H9 (cell line): ENCODE data around the gene PLB1. TPM values are rescaled to one million over a fixed set of nuclear protein-coding genes. Genes with fewer than 3 reads are reported as not detected.

Source experiments
- DNase-seq: peaks from one replicate; pipeline ENCODE4 v3.0.0-alpha.2; 2017
- H2AFZ ChIP-seq: one replicate; pipeline ENCODE4 v1.6.1; 2013; ENCODE audit warnings: mild to moderate bottlenecking, low read length, control low read depth, moderate library complexity
- H2AK5ac ChIP-seq: 2 replicates; pipeline ENCODE4 v1.6.1; 2013; ENCODE audit warnings: low read length, control low read depth, mixed read lengths; ENCODE audit not compliant: insufficient read length
- H2BK120ac ChIP-seq: one replicate; pipeline ENCODE4 v1.6.1; 2013; ENCODE audit warnings: low read depth, mild to moderate bottlenecking, low read length, control low read depth, inconsistent platforms; ENCODE audit not compliant: poor library complexity, severe bottlenecking
- H2BK12ac ChIP-seq: 2 replicates; pipeline ENCODE4 v1.6.1; 2013; ENCODE audit warnings: low read length, control low read depth, mixed read lengths, low read depth; ENCODE audit not compliant: insufficient read length
- H2BK15ac ChIP-seq: 2 replicates; pipeline ENCODE4 v1.6.1; 2013; ENCODE audit warnings: low read depth, low read length, control low read depth
- H2BK20ac ChIP-seq: one replicate; pipeline ENCODE4 v1.6.1; 2013; ENCODE audit warnings: low read depth, mild to moderate bottlenecking, low read length, control low read depth, inconsistent platforms; ENCODE audit not compliant: poor library complexity, severe bottlenecking
- H2BK5ac ChIP-seq: 2 replicates; pipeline ENCODE4 v1.6.1; 2013; ENCODE audit warnings: low read length, control low read depth, mixed read lengths; ENCODE audit not compliant: insufficient read length
- H3K14ac ChIP-seq: 2 replicates; pipeline ENCODE4 v1.6.1; 2013; ENCODE audit warnings: low read length, control low read depth; ENCODE audit not compliant: insufficient read depth
- H3K18ac ChIP-seq: 2 replicates; pipeline ENCODE4 v1.6.1; 2013; ENCODE audit warnings: low read depth, mild to moderate bottlenecking, mixed read lengths, low read length, control low read depth; ENCODE audit not compliant: insufficient read length
- H3K23ac ChIP-seq: 2 replicates; pipeline ENCODE4 v1.6.1; 2013; ENCODE audit warnings: low read length, control low read depth, mixed read lengths, low read depth; ENCODE audit not compliant: insufficient read length
- H3K23me2 ChIP-seq: 2 replicates; pipeline ENCODE4 v1.6.1; 2013; ENCODE audit warnings: low read depth, mild to moderate bottlenecking, mixed read lengths, low read length, control low read depth; ENCODE audit not compliant: insufficient read length, poor library complexity, severe bottlenecking
- H3K27ac ChIP-seq: 2 replicates; pipeline ENCODE4 v1.5.1; 2013; ENCODE audit warnings: low read length, control low read depth, mixed read lengths, low read depth; ENCODE audit not compliant: insufficient read length
- H3K27me3 ChIP-seq: 2 replicates; pipeline ENCODE4 v1.6.1; 2013; ENCODE audit warnings: low read length, control low read depth, inconsistent platforms; ENCODE audit not compliant: insufficient read depth
- H3K4ac ChIP-seq: 2 replicates; pipeline ENCODE4 v1.6.1; 2013; ENCODE audit warnings: low read depth, mild to moderate bottlenecking, control low read depth, inconsistent platforms, low read length, moderate library complexity
- H3K4me1 ChIP-seq: 2 replicates; pipeline ENCODE4 v1.6.1; 2013; ENCODE audit warnings: low read length, control low read depth, inconsistent platforms; ENCODE audit not compliant: insufficient read depth
- H3K4me2 ChIP-seq: 2 replicates; pipeline ENCODE4 v1.6.1; 2013; ENCODE audit warnings: low read length, control low read depth, mixed read lengths; ENCODE audit not compliant: insufficient read length, insufficient read depth
- H3K56ac ChIP-seq: 2 replicates; pipeline ENCODE4 v1.6.1; 2013; ENCODE audit warnings: low read depth, mild to moderate bottlenecking, mixed read lengths, low read length, control low read depth; ENCODE audit not compliant: insufficient read length
- H3K79me1 ChIP-seq: 2 replicates; pipeline ENCODE4 v1.6.1; 2013; ENCODE audit warnings: low read depth, mild to moderate bottlenecking, moderate library complexity, low read length, control low read depth, inconsistent platforms; ENCODE audit not compliant: insufficient read depth, poor library complexity, severe bottlenecking
- H3K79me2 ChIP-seq: 2 replicates; pipeline ENCODE4 v1.6.1; 2013; ENCODE audit warnings: low read length, control low read depth, inconsistent platforms; ENCODE audit not compliant: insufficient read depth
- H3K9ac ChIP-seq: 2 replicates; pipeline ENCODE4 v1.6.1; 2013; ENCODE audit warnings: low read length, control low read depth, mixed read lengths; ENCODE audit not compliant: insufficient read length; ENCODE audit errors: extremely low read depth
- H3K9me3 ChIP-seq: one replicate; pipeline ENCODE4 v1.6.1; 2013; ENCODE audit warnings: low read depth, low read length, inconsistent platforms; ENCODE audit not compliant: control insufficient read depth
- H3T11ph ChIP-seq: one replicate; pipeline ENCODE4 v1.6.1; 2013; ENCODE audit warnings: mild to moderate bottlenecking, low read length, control low read depth, inconsistent platforms
- H4K20me1 ChIP-seq: one replicate; pipeline ENCODE4 v1.6.1; 2013; ENCODE audit not compliant: control insufficient read depth, insufficient read length, insufficient read depth
- H4K5ac ChIP-seq: 2 replicates; pipeline ENCODE4 v1.6.1; 2013; ENCODE audit warnings: low read depth, mild to moderate bottlenecking, mixed read lengths, low read length, control low read depth; ENCODE audit not compliant: insufficient read length
- H4K8ac ChIP-seq: replicated peaks from 2 replicates; pipeline ENCODE4 v1.6.1; 2013; ENCODE audit warnings: low read length, control low read depth, mixed read lengths, low read depth; ENCODE audit not compliant: insufficient read length
- H4K91ac ChIP-seq: 2 replicates; pipeline ENCODE4 v1.6.1; 2013; ENCODE audit warnings: low read depth, mild to moderate bottlenecking, moderate library complexity, mixed read lengths, low read length, control low read depth; ENCODE audit not compliant: insufficient read length
- H3K27ac Mint-ChIP-seq, 3 experiments: 2 replicates in 2 of 3; 3 replicates in 1 of 3; pipeline ENCODE4 v1.8.0; 2020 to 2021; ENCODE audit warnings: mixed read lengths in 3 of 3, mild to moderate bottlenecking in 1 of 3, moderate library complexity in 1 of 3
- H3K27me3 Mint-ChIP-seq: 2 replicates; pipeline ENCODE4 v1.8.0; 2021; ENCODE audit warnings: low read depth, mild to moderate bottlenecking, moderate library complexity, mixed read lengths
- H3K36me3 Mint-ChIP-seq, 3 experiments: 2 replicates in 2 of 3; 3 replicates in 1 of 3; pipeline ENCODE4 v1.8.0; 2020 to 2021; ENCODE audit warnings: low read depth in 3 of 3, mixed read lengths in 3 of 3; ENCODE audit not compliant: insufficient read depth in 1 of 3
- H3K4me1 Mint-ChIP-seq, 2 experiments: 2 replicates each; pipeline ENCODE4 v1.8.0; 2020; ENCODE audit warnings: mixed read lengths in 2 of 2
- H3K4me3 Mint-ChIP-seq, 2 experiments: 2 replicates in 1 of 2; 3 replicates in 1 of 2; pipeline ENCODE4 v1.8.0; 2020 to 2021; ENCODE audit warnings: mild to moderate bottlenecking in 2 of 2, mixed read lengths in 2 of 2, moderate library complexity in 1 of 2
- H3K9me3 Mint-ChIP-seq, 2 experiments: 2 replicates in 1 of 2; 3 replicates in 1 of 2; pipeline ENCODE4 v1.8.0; 2020; ENCODE audit warnings: mild to moderate bottlenecking in 2 of 2, mixed read lengths in 2 of 2, moderate library complexity in 1 of 2
- CTCF ChIP-seq: fragments of 200-600 bp; sonication (generic); conservative IDR thresholded peaks from 3 replicates; pipeline ENCODE4 v1.8.0; 2021; ENCODE audit warnings: antibody characterized with exemption, mild to moderate bottlenecking
- WGBS: extraction: QIAGEN DNeasy Blood & Tissue Kit; methylation state at CpG from one replicate; pipeline ENCODE4 v1.1.7; 2013; ENCODE audit warnings: missing lambda C conversion rate, low lambda C conversion rate, mixed read lengths; ENCODE audit not compliant: insufficient read length; ENCODE audit errors: extremely low coverage; 5-methylcytosine and 5-hydroxymethylcytosine counted together
- total RNA-seq: library from RNA; stranded (reverse); gene quantifications from 2 replicates; pipeline ENCODE4 v1.2.1, GENCODE V29; 2021

Gene PLB1
- total RNA-seq, 1 experiment from 2014 or later: not detected

- Histone ChIP-seq H3K9me3 (no peaks in the 10 kb centered on the region), H2BK12ac (no peak overlapping the region), H3K9ac (no peak overlapping the region), H3K4ac (no peak overlapping the region), H3K23ac (no peak overlapping the region), H2BK15ac (no peak overlapping the region), H3K4me2 (no peak overlapping the region), H3K56ac (no peak overlapping the region), H4K91ac (no peak overlapping the region), H4K20me1 (no peaks in the 10 kb centered on the region), H2AK5ac (no peak overlapping the region), H3K79me1 (no peaks in the 10 kb centered on the region), H2AFZ (no peak overlapping the region), H4K5ac (no peak overlapping the region), H3T11ph (no peak overlapping the region), H3K79me2 (no peaks in the 10 kb centered on the region), H3K18ac (no peak overlapping the region), H2BK20ac (no peak overlapping the region), H3K27ac (no peak overlapping the region), H3K4me1 (no peaks in the 10 kb centered on the region), H2BK120ac (no peak overlapping the region), H3K23me2 (no peaks in the 10 kb centered on the region), H2BK5ac (no peak overlapping the region), H3K14ac (no peak overlapping the region), H4K8ac (no peak overlapping the region), H3K27me3 (no peaks in the 10 kb centered on the region)
- Mint-ChIP-seq H3K9me3 (no peaks in the 10 kb centered on the region), H3K4me1 (peaks cover 18 to 29% of the 10 kb centered on the region in 2 experiments), H3K27me3 (no peaks in the 10 kb centered on the region), H3K36me3 (no peaks in the 10 kb centered on the region), H3K4me3 (no peak overlapping the region), H3K27ac (no peak overlapping the region)
- no peak for TF ChIP-seq CTCF
- no CpG with 5 or more reads among the region's 3 CpGs for WGBS
- no peak for DNase-seq
Measured at GRCh38 chr2:28692411-28692810, 196.6 kb downstream of the PLB1 start.
